KMS-11 (cell line): ENCODE data around the gene C1orf74.
"Not testable (repeated sequence)": the region's sequence is repeated elsewhere in the genome, so short reads cannot be mapped to it uniquely, and the experiment has no call there.

Experiments
- H2AFZ ChIP-seq: fragments of 200-600 bp; sonication (generic); 2 replicates; pipeline ENCODE4 v1.6.1; 2016; ENCODE audit warnings: antibody characterized with exemption, mixed run types, low read depth
- H3K27ac ChIP-seq: fragments of 200-600 bp; sonication (generic); 2 replicates; pipeline ENCODE4 v1.6.1; 2016; ENCODE audit warnings: mild to moderate bottlenecking, mixed run types
- H3K27me3 ChIP-seq: fragments of 200-600 bp; sonication (generic); 2 replicates; pipeline ENCODE4 v1.6.1; 2017; ENCODE audit warnings: mild to moderate bottlenecking, low read depth, mixed run types, moderate library complexity; ENCODE audit not compliant: insufficient read depth
- H3K36me3 ChIP-seq: fragments of 200-600 bp; sonication (generic); 2 replicates; pipeline ENCODE4 v1.6.1; 2017; ENCODE audit warnings: mild to moderate bottlenecking, mixed run types; ENCODE audit not compliant: insufficient read depth
- H3K4me1 ChIP-seq: fragments of 200-600 bp; sonication (generic); 2 replicates; pipeline ENCODE4 v1.6.1; 2016; ENCODE audit warnings: mild to moderate bottlenecking, low read depth, mixed run types; ENCODE audit not compliant: poor library complexity, severe bottlenecking
- H3K4me2 ChIP-seq: fragments of 200-600 bp; sonication (generic); 2 replicates; pipeline ENCODE4 v1.7.0; 2016; ENCODE audit warnings: mild to moderate bottlenecking, mixed run types
- H3K4me3 ChIP-seq: fragments of 200-600 bp; sonication (generic); IDR thresholded peaks from 2 replicates; pipeline ENCODE4 v1.6.1; 2017; ENCODE audit warnings: low read depth, low read length, mixed read lengths; ENCODE audit not compliant: insufficient read depth
- H3K79me2 ChIP-seq: fragments of 200-600 bp; sonication (generic); 2 replicates; pipeline ENCODE4 v1.6.1; 2016; ENCODE audit warnings: low read depth, mixed run types; ENCODE audit not compliant: insufficient read depth
- H3K9ac ChIP-seq: fragments of 200-600 bp; sonication (generic); 2 replicates; pipeline ENCODE4 v1.6.1; 2016; ENCODE audit warnings: mild to moderate bottlenecking, mixed run types
- H4K20me1 ChIP-seq: fragments of 200-600 bp; sonication (generic); 2 replicates; pipeline ENCODE4 v1.6.1; 2016; ENCODE audit warnings: mild to moderate bottlenecking, mixed run types; ENCODE audit not compliant: insufficient read depth
- TF ChIP-seq, protein P1 (sequence below): fragments of 200-600 bp; sonication (generic); conservative IDR thresholded peaks from 2 replicates; pipeline ENCODE4 v1.6.1; 2017; ENCODE audit warnings: low read depth, mild to moderate bottlenecking, antibody characterized with exemption, low read length, moderate library complexity, mixed read lengths

Gene C1orf74

DNA sequence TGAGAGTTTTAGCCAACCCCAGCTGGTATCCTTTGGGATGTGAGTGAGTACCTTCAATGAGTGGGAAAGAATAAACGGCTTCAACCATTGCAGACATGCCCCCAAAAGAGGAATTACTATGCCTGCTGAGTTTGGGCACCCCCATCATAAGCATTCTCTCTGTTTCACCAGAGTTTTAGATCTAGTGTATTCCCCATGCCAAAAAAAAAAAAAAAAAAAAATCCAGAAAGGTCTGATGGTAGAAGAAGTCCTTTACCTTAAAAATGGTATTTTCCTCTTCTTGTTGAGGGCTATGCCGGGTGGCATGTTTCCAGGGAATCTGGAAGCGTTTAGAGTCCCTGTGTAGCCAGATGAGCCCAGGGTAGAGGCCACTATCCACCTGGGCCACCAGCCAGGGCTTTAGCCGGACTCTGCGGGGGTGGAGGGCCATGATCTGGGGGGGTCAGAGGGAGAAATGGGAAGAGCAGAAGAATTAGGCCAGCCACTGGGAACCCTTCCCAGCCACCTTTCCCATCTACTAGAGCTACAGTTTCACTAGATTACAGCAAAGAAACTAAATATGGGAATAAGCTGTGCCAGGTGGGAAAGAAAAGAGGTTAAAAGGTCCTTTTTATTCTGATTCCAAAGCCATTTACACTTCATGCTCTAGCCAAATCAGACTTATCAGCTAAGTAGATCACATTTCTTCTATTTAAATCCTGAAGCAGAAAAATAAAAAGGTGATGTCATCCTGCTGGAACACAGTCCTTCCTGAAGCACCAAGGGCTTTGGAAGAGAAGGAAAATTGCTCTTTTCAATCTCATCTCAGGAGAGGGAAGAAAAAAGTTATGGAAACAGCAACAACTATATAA lies 16.9 kb upstream of the C1orf74 start:
- H3K27ac ChIP-seq: no peak overlapping the region
- no peaks in the 10 kb centered on the region for H3K27me3 ChIP-seq
- no peak overlapping the region for H3K9ac ChIP-seq
- TF ChIP-seq, protein P1, sequence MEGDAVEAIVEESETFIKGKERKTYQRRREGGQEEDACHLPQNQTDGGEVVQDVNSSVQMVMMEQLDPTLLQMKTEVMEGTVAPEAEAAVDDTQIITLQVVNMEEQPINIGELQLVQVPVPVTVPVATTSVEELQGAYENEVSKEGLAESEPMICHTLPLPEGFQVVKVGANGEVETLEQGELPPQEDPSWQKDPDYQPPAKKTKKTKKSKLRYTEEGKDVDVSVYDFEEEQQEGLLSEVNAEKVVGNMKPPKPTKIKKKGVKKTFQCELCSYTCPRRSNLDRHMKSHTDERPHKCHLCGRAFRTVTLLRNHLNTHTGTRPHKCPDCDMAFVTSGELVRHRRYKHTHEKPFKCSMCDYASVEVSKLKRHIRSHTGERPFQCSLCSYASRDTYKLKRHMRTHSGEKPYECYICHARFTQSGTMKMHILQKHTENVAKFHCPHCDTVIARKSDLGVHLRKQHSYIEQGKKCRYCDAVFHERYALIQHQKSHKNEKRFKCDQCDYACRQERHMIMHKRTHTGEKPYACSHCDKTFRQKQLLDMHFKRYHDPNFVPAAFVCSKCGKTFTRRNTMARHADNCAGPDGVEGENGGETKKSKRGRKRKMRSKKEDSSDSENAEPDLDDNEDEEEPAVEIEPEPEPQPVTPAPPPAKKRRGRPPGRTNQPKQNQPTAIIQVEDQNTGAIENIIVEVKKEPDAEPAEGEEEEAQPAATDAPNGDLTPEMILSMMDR: no peak
- H3K79me2 ChIP-seq: no peaks in the 10 kb centered on the region
- H3K4me2 ChIP-seq: no peak overlapping the region
- H3K36me3 ChIP-seq: no peaks in the 10 kb centered on the region
- H2AFZ ChIP-seq: no peak overlapping the region
- no peaks in the 10 kb centered on the region for H4K20me1 ChIP-seq
- no peak overlapping the region for H3K4me3 ChIP-seq
- no peaks in the 10 kb centered on the region for H3K4me1 ChIP-seq

DNA sequence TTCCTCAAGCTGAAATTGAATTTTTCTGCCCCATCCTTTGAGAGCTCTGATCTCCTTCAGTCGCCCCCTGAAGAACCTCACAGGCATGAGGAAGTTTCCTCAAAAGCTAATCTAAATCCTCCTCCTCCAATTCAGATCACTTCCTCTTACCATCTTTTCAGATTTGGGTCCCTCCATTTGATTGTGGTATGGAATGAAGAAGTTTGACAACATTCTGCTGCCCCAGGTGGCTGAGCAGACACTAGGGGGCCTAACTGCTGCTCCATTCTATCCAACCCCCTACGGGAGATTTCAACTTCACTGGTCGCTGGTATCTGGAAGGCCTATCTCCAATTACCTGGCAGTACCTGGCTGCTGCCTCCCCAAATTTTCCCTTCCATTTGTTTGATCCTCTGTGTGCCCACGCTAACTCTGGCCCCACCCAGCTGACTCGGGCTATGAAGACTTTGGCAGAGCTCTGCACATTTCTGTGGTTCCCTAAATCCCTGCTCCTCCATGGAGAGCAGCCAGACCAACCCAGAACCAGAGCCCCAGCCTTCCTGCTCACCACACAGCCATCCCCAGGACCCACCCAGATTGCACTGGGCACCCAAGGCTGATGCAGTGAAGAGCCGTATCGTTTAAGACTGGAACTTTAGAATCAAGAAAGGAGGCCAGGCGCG lies 13.8 kb upstream of the C1orf74 start:
- Histone ChIP-seq H4K20me1 (no peaks in the 10 kb centered on the region), H2AFZ (no peak overlapping the region), H3K4me1 (no peaks in the 10 kb centered on the region), H3K4me3 (no peak overlapping the region), H3K9ac (no peak overlapping the region), H3K79me2 (no peaks in the 10 kb centered on the region), H3K27me3 (no peaks in the 10 kb centered on the region), H3K36me3 (no peaks in the 10 kb centered on the region), H3K4me2 (no peak overlapping the region), H3K27ac (no peak overlapping the region)
- TF ChIP-seq, protein P1: no peak

DNA sequence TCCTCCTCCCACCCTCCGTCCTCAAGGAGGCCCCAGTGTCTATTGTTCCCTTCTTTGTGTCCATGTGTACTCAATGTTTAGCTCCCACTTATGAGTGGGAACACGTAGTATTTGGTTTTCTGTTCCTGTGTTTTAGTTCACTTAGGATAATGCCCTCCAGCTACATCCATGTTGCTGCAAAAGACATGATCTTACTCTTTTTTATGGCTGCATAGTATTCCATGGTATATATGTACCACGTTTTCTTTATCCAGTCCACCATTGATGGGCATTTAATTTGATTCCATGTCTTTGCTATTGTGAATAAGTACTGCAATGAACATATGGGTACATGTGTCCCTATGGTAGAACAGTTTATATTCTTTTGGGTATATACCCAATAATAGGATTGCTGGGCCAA lies 9.4 kb upstream of the C1orf74 start:
- not testable (repeated sequence) for H3K4me1 ChIP-seq, H3K4me2 ChIP-seq, H3K27ac ChIP-seq, H3K9ac ChIP-seq, H3K27me3 ChIP-seq, H3K4me3 ChIP-seq, H3K36me3 ChIP-seq, H2AFZ ChIP-seq, H3K79me2 ChIP-seq, H4K20me1 ChIP-seq

DNA sequence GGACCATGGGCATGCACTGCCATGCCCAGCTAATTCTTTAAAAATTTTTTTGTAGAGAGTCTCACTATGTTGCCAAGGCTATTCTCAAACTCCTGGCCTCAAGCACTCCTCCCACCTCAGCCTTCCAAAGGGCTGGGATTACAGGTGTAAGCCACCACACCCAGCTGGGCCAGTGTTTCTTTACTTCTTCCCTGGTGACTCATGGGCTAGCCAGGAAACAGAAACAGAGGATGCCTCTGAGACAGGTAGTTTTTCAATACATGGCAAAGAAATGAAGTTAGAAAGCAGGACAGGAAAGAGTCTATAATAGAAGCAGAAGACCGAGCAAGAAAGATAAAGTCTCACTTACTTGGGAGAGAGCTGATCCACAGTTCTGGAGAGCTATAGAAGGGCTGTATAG lies 7.6 kb upstream of the C1orf74 start:
- H3K4me2 ChIP-seq: no peak overlapping the region
- H4K20me1 ChIP-seq: no peaks in the 10 kb centered on the region
- no peak overlapping the region for H3K27ac ChIP-seq
- TF ChIP-seq, protein P1: no peak
- no peak overlapping the region for H2AFZ ChIP-seq
- H3K4me1 ChIP-seq: no peaks in the 10 kb centered on the region
- no peaks in the 10 kb centered on the region for H3K79me2 ChIP-seq
- H3K9ac ChIP-seq: no peak overlapping the region
- no peaks in the 10 kb centered on the region for H3K27me3 ChIP-seq
- no peaks in the 10 kb centered on the region for H3K36me3 ChIP-seq
- H3K4me3 ChIP-seq: no peak overlapping the region
